ACC112 (cell line): ENCODE data around the gene KLF9.

ENCODE experiments used
- H2AFZ ChIP-seq: fragments of 200-600 bp; sonication (generic); one replicate; pipeline ENCODE4 v1.6.0; 2017; ENCODE audit warnings: antibody characterized with exemption, low read length; ENCODE audit not compliant: unreplicated experiment
- H3K27ac ChIP-seq: fragments of 200-600 bp; sonication (generic); 2 replicates; pipeline ENCODE4 v1.5.1; 2014; ENCODE audit warnings: low read depth, mild to moderate bottlenecking, antibody characterized with exemption, low read length, moderate library complexity
- H3K27me3 ChIP-seq: fragments of 200-600 bp; sonication (generic); 2 replicates; pipeline ENCODE4 v1.6.1; 2014; ENCODE audit warnings: mild to moderate bottlenecking, antibody characterized with exemption, low read length, moderate library complexity, mixed read lengths; ENCODE audit not compliant: insufficient read depth
- H3K36me3 ChIP-seq: fragments of 200-600 bp; sonication (generic); 2 replicates; pipeline ENCODE4 v1.6.1; 2016; ENCODE audit warnings: mild to moderate bottlenecking, antibody characterized with exemption, low read length, moderate library complexity, mixed read lengths; ENCODE audit not compliant: insufficient read depth
- H3K4me1 ChIP-seq: fragments of 200-600 bp; sonication (generic); one replicate; pipeline ENCODE4 v1.6.1; 2016; ENCODE audit warnings: low read length, mixed read lengths; ENCODE audit not compliant: insufficient read depth, unreplicated experiment, control insufficient read depth
- H3K4me3 ChIP-seq: fragments of 200-600 bp; sonication (generic); 2 replicates; pipeline ENCODE4 v1.5.1; 2014; ENCODE audit warnings: mild to moderate bottlenecking, low read depth, low read length
- H3K79me2 ChIP-seq: fragments of 200-600 bp; sonication (generic); one replicate; pipeline ENCODE4 v1.6.0; 2016; ENCODE audit warnings: low read length; ENCODE audit not compliant: control insufficient read depth, unreplicated experiment, insufficient read depth

Gene KLF9

DNA sequence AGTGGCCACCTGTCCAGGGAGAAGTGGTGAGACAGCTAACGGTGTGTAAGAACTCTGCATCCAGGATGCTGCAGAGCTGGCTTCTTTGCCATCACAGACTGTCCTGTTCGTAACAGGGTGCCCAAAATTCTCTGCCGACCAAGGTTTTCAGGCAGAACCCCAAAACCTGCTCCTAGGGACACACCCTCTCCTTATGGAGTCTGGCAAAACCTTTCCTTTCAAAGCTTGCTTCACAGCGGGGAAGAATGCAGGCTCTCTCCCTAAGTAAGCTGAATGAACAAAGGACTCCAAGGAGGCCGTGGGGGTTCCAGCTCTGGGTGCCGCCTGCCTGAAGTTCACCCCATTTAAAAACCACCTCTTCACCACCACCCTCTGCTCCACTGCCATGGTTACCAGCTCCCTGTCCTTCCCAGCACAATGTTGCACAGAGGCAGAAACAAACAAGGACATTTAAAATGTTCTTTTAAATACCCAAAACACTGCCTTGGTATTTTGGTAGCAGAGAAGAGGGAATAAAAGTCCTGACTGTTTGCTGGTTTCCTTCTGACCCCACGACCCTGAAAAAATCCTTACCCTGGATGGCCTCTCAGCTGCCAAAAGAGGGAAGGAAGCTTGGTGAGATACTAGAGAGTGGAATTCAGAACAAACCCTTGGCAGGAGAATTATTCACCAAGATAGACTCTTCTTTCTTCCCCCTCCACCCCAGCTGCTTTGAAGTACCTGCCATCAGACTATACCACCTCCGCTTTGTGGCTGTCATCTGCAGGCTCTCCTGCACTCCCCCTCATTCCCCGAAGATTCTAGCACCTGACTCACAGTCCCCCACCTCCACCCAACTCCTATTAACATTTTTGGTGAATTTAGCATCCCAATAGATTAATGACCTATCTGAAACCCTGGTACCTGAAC is 7.1 kb upstream of the KLF9 start:
- Histone ChIP-seq H3K36me3 (no peaks in the 10 kb centered on the region), H3K4me1 (peaks cover 48% of the 10 kb centered on the region), H3K79me2 (no peaks in the 10 kb centered on the region), H3K27ac (peak overlapping the region; percentile 100), H2AFZ (no peak overlapping the region), H3K27me3 (no peaks in the 10 kb centered on the region), H3K4me3 (peak overlapping the region; percentile 78)

DNA sequence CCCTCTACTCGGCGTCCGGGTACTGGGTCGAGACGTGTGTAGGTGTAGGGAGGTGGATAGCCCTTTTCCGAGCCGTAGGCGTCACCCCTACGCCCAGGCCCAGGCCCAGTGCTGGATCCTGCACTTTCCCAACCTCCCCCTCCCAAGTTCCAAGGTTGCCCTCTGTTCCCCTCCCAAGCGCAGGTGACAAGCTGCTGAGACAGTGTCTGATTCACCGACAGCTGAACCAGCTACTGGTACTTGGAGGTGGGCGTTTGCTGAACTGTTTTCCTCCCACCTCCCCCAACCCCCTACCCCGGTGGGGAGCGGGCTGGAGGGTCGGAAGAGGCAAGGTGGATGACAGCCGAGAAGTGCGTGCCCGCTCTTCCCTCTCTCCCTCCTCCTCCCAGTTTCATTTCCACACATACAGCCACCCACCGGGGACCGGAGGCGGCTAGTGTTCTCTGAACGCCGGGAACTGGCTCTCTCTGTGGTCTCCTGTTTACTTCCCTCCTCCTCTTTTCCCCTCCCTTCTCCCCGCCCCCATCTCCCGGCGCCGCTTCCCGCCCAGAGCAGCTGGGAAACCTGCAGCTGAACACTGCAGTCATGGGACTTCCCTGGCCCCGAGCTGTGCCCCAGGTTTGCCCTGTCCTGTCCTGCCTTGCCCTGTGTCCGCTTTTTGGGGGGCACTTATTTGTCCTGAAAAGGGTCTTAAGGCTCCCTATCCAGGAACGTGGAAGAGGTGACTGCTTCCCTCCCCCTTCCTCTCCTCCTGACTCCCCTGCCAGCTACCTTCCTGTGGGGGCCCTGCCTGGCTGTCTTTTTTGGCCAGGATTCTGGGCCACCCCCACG is 6.2 kb upstream of the KLF9 start:
- Histone ChIP-seq H3K36me3 (no peaks in the 10 kb centered on the region), H3K79me2 (peaks cover 7% of the 10 kb centered on the region), H3K4me1 (peaks cover 56% of the 10 kb centered on the region), H2AFZ (no peak overlapping the region), H3K27me3 (no peaks in the 10 kb centered on the region), H3K4me3 (peak overlapping the region; percentile 78), H3K27ac (peak overlapping the region; percentile 100)

DNA sequence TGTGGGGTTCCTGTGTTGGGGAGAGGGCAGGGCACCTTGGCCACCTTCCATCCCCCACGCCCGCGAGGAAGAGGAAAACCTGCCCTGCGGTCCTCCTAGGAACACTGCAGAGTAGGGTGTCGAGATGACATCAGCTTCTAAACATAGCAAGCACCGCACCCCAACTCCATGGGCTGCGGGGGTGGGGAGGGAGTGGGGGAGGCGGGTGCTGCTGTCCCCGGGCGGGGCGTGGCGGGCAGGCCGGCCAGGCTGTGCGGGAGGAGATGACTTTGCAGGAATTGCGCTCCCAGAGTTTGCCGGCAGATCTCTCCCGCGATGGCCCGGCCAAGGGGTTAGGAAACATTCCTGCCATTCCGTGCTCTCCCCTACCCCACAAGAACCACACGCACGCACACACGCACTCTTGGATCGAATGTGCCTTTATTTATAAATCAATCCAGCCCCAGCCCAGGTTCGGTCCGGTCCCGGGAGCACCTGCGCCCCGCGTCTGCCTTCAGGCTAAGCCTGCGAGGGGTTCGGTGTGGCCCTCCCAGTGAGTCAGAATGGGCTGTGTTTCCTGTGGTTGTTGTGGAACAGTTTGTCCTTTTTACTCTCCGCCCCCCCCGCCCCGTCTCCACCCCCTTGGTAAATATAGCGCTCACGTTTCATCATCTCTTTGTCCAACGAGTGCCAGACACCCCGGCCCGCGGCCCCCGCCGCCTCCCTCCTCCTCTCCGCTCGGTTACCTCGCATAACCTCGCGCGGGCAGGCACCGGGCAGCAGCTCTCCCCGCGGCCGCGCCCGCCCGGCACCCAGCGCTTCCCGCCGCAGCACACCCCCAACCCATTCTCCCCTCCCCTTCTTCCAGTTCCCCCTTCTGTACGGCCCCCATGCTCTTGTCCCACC is 5.3 kb upstream of the KLF9 start:
- no peak overlapping the region for H2AFZ ChIP-seq
- H3K4me3 ChIP-seq = peak overlapping the region; percentile 78
- peaks cover 62% of the 10 kb centered on the region for H3K4me1 ChIP-seq
- H3K36me3 ChIP-seq = no peaks in the 10 kb centered on the region
- no peaks in the 10 kb centered on the region for H3K27me3 ChIP-seq
- H3K27ac ChIP-seq = peak overlapping the region; percentile 100
- H3K79me2 ChIP-seq = peaks cover 11% of the 10 kb centered on the region

DNA sequence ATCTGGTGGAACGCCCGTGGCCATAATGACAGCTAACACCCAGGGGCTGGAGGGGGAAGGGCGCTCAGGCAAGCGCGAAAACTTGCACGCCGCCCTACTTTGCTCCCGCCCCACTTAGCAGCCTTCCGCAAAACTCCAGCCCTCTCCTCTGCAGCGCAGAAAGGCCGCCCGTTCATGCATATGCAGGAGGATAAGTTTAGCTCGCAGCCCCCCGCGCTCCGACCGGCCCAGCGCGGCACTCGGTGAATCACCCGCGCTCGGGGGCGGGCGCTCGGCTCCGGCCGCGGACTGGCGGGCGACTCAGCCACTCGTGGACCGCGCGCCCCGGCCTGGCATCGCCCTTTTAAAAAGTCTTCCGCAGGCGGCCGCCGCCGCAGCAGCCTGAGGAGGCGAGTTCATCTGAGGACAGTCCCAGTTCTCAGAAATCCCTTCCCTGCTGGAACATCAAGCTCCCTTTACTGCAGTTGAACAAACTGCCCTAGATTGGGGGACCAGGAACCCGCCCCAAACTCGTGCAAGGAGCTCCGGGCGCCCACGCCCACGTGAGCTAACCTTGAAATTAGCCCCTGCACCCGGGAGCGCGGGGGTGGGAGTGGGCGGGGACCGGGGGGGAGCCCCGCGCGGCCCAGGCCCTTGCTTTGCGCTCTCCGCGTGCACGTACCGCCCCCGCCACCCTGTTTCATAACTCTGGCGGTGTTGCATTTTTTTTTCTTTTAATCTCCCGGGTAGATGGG is 4.5 kb upstream of the KLF9 start:
- Histone ChIP-seq H3K27ac (peak overlapping the region; percentile 100), H3K4me3 (peak overlapping the region; percentile 71), H3K36me3 (no peaks in the 10 kb centered on the region), H2AFZ (no peak overlapping the region), H3K79me2 (peaks cover 12% of the 10 kb centered on the region), H3K27me3 (no peaks in the 10 kb centered on the region), H3K4me1 (peaks cover 65% of the 10 kb centered on the region)

- Histone ChIP-seq H3K79me2 (peaks cover 40% of the 10 kb centered on the region), H3K4me1 (peaks cover 40% of the 10 kb centered on the region), H3K27ac (peak overlapping the region; percentile 100), H3K27me3 (no peaks in the 10 kb centered on the region), H3K4me3 (peak overlapping the region; percentile 82), H2AFZ (no peak overlapping the region), H3K36me3 (peaks cover 7% of the 10 kb centered on the region; the same call in 1 of the 2 replicates)
Measured at GRCh38 chr9:70415476-70415875, 1.0 kb upstream of the KLF9 start.

- Histone ChIP-seq H3K79me2 (peaks cover 45% of the 10 kb centered on the region), H3K27ac (peak overlapping the region; percentile 100), H3K36me3 (peaks cover 9% of the 10 kb centered on the region; the same call in 1 of the 2 replicates), H2AFZ (no peak overlapping the region), H3K4me3 (peak overlapping the region; percentile 82), H3K27me3 (no peaks in the 10 kb centered on the region), H3K4me1 (peaks cover 38% of the 10 kb centered on the region)
Measured at GRCh38 chr9:70415041-70415440, 584 bp upstream of the KLF9 start.

DNA sequence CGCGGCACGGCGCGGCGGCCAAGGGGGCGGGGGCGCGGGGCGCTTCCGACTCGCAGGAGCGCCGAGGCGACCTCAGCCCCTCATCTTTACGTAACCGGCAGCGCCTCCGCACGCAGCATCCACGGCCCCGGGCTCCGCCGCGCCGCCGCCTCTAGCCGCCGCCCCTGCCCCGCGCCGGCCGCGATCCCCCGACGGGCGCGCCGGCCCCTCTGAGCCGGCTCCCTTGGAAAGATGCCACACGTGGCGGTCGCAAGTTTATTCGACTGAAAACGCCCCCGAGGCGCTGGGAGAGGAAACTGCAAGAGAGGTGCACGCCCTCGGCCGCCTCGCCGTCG is 1.0 kb downstream of the KLF9 start:
- Histone ChIP-seq H3K27ac (peak overlapping the region; percentile 100), H2AFZ (no peak overlapping the region), H3K4me1 (peaks cover 44% of the 10 kb centered on the region), H3K4me3 (peak overlapping the region; percentile 82), H3K27me3 (no peaks in the 10 kb centered on the region), H3K79me2 (peaks cover 59% of the 10 kb centered on the region), H3K36me3 (peaks cover 17% of the 10 kb centered on the region)

- Histone ChIP-seq H3K4me1 (peaks cover 44% of the 10 kb centered on the region), H2AFZ (no peak overlapping the region), H3K4me3 (peak overlapping the region; percentile 82), H3K36me3 (peaks cover 18% of the 10 kb centered on the region), H3K27ac (peak overlapping the region; percentile 100), H3K27me3 (no peaks in the 10 kb centered on the region), H3K79me2 (peaks cover 64% of the 10 kb centered on the region)
Measured at GRCh38 chr9:70412832-70413463, 1.5 kb downstream of the KLF9 start.

DNA sequence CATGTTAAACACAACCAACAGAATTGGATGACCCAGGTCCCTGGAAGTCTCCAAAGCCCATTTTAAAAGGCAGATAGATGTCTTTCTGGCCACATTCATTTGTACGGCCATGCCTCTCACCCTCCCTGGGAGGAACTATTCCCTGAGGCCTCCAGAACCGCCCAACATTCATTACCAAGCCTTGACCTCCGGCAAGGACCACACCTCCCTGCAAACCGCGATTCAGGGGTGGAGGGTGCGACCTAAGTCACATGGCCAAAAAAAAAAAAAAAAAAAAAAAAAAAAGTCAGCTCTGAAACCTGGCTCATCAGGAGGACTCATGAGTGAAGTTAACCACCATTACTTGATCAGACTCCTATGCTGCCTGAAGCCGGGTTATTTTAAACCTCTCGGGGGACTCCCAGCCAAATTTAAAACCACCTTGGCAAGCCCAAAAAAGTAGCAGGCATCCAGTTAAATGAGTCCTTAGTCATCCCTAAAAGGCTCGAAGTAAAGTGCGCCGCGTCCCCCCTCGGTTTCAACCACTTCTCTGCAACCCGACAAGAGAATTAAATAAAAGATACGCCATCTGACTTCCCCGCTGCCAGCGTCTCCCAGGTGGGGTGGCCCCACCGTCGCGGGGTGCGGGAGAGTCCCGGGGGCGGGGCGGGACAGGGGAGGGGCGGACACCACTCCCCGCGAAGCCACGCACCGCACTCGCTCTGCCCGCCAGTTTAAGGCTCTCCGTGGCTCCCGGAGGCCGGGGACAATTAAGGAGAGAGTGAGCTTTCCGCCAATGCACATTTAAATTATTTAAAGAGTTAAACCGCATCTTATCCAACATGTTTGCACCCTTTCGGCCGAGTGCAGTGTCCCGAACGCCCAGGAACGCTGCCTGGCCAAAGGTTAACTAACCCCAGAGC is 2.3 kb downstream of the KLF9 start:
- H3K4me1 ChIP-seq = peaks cover 45% of the 10 kb centered on the region
- no peaks in the 10 kb centered on the region for H3K27me3 ChIP-seq
- H3K4me3 ChIP-seq = peak overlapping the region; percentile 82
- peak overlapping the region; percentile 100 for H3K27ac ChIP-seq
- H3K79me2 ChIP-seq = peaks cover 71% of the 10 kb centered on the region
- H3K36me3 ChIP-seq = peaks cover 18% of the 10 kb centered on the region
- H2AFZ ChIP-seq = no peak overlapping the region
